Stimulated activated CD8-positive, alpha-beta memory T cell treated with anti-CD3 and anti-CD28 coated beads, Interleukin-2, amount 100 ng/mL, for 1 hour (primary cell): Measurements from ENCODE around the gene RNF167.

ENCODE experiments used
- DNase-seq, 2 donors: peaks; one replicate each; pipeline ENCODE4 v3.0.0-alpha.2; 2020; ENCODE audit warnings: low read depth in 2 of 2

Gene RNF167

GRCh38 chr17:4978726-4979125 is 38.7 kb downstream of the RNF167 start:
- no peak for DNase-seq

GRCh38 chr17:4980644-4981216 is 40.7 kb downstream of the RNF167 start:
- no peak for DNase-seq

DNA sequence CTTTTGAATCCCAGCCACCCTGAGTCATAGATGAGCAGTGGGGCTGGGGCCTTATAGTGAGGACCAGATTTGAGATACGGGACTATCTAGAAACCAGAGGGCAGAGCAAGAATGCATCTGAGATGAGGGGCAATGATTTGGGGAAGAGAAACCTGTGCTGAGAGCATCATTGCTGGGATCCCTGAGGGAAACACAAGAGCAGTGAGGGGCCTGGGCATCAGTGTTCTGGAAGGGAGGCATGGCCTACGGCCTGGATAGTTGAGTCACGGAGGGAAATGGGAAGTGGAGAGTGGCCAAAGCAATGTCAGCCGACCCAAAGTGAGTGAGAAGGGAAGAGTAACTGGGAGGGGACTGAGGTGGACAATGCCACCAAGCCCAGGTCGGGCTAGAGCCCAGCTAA is 42.2 kb downstream of the RNF167 start:
- no peak for DNase-seq

GRCh38 chr17:4986403-4986802 is 46.3 kb downstream of the RNF167 start:
- DNase-seq: no peak

- peak; percentile 78 to 79 for DNase-seq
These were observed 47.1 kb downstream of the RNF167 start, which contains the start of gene CAMTA2 for GRCh38 chr17:4986951-4987766. Gene CAMTA2 (minus strand): TSS chr17:4987675. CDS start chr17:4986222, 1,453 bp downstream.

DNA sequence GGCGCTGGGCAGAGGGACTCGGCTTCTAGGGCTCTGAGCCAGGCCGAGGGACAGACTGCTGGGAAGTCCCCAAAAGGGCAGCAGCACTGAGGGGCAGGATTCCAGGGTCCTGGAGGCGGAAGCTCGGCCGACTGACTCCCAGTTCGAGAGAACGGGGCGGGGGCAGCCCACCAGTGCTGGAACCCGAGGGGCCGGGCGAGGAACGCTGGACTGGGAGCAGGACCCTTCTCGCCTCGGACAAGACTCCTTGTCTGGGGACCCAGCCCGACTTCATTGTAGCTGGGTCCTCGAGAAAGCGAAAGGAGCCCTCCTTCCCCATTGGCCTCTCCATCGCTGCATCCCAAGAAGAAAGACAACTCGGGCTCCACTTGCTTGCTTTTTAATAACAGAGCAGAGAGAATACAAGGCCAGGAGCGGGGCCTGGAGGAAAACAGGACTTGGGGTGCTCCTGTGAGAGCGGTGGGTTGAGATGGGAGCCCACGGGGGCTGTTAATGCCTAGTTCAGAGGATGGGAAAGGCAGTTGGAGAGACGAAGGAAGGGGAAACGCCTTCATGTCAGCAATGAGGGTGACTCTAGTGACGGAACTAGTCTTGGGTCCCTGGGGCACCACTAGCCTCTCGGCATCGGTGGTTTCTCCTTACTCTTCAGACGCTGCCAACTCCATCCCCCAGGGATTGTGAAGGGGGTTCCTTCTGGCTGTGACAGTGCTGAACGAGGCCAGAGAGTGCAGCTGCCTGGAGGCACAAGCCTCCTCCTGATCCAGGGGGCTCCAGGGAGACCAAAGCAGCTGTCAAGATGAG is 47.9 kb downstream of the RNF167 start:
- no peak for DNase-seq

- no peak for DNase-seq
These were observed 54.1 kb downstream of the RNF167 start for GRCh38 chr17:4994081-4994595.
